ENCODE results near the gene MTTP. TPM values are rescaled to one million over a fixed set of nuclear protein-coding genes. Genes with fewer than 3 reads are reported as not detected.
"Not testable (repeated sequence)": the region's sequence is repeated elsewhere in the genome, so short reads cannot be mapped to it uniquely, and the experiment has no call there.

Gene MTTP
- total RNA-seq (2022) (0.77 and 2.1 TPM in 2 replicates), Bru-seq, nascent RNA (percentile 30 among the genes with signal in this experiment), BruChase-seq, experiment 1, labeled RNA remaining after a 2-hour chase (percentile 26 among the genes with signal in this experiment), BruChase-seq, experiment 2, labeled RNA remaining after a 6-hour chase (percentile 35 among the genes with signal in this experiment)
- long read RNA-seq, partial matches to known transcripts: 0 of 1 reads
- long read RNA-seq, other reads (novel, unspliced or antisense): 1 of 1 reads

- H3K27me3 Mint-ChIP-seq (ENCODE audit: insufficient read depth, unreplicated experiment): peaks cover 3% of the 10 kb centered on the region
- BruUV-seq (replicated peaks): no TSS peak
- no peak for DNase-seq
Measured at GRCh38 chr4:99574530-99575324, at the start of gene MTTP. MTTP (plus strand) TSS chr4:99574824; CDS start chr4:99574910, 86 bp downstream.

GRCh38 chr4:99529228-99529627, 45.4 kb upstream of the MTTP start:
- Mint-ChIP-seq H3K27ac (ENCODE audit: unreplicated experiment) (no peak overlapping the region), H3K4me3 (ENCODE audit: unreplicated experiment) (no peak overlapping the region), H3K4me1 (ENCODE audit: low read depth, unreplicated experiment) (no peaks in the 10 kb centered on the region), H3K9me3 (ENCODE audit: unreplicated experiment) (no peaks in the 10 kb centered on the region), H3K36me3 (ENCODE audit: insufficient read depth, unreplicated experiment) (no peaks in the 10 kb centered on the region), H3K27me3 (ENCODE audit: insufficient read depth, unreplicated experiment) (peaks cover 3% of the 10 kb centered on the region)
- H3K4me3 ChIP-seq (ENCODE audit: low read depth, low read length): no peak overlapping the region
- POLR2A ChIA-PET: no interaction called here
- no peak for TF ChIP-seq CTCF (IDR thresholded peaks at IDR 0.05; ENCODE audit: insufficient read depth in 1 of 2, low read depth in 1 of 2, low read length in 1 of 2, severe bottlenecking in 1 of 2, unreplicated experiment in 1 of 2)
- intact Hi-C loops (cut with micrococcal nuclease; ENCODE audit: unreplicated experiment): no loop called here
- BruUV-seq (replicated peaks): no TSS peak
- CTCF ChIA-PET: no interaction called here
- H3K4me1 ChIP-seq: no peaks in the 10 kb centered on the region
- no peaks in the 10 kb centered on the region for H3K27me3 ChIP-seq (replicated peaks; ENCODE audit: control insufficient read depth, insufficient read depth, low read length)
- no peak for DNase-seq
- H3K9me3 ChIP-seq: no peaks in the 10 kb centered on the region
- H3K36me3 ChIP-seq (ENCODE audit: control insufficient read depth, insufficient read depth, low read length): no peaks in the 10 kb centered on the region

More at GRCh38 chr4:99574530-99575324, at the start of gene MTTP:
- no peaks in the 10 kb centered on the region for H3K9me3 ChIP-seq
- Mint-ChIP-seq H3K4me1 (ENCODE audit: low read depth, unreplicated experiment) (peaks cover 13% of the 10 kb centered on the region), H3K4me3 (ENCODE audit: unreplicated experiment) (peak within 1 kb of the TSS; percentile 10), H3K27ac (ENCODE audit: unreplicated experiment) (no peak within 1 kb of the TSS), H3K9me3 (ENCODE audit: unreplicated experiment) (no peaks in the 10 kb centered on the region), H3K36me3 (ENCODE audit: insufficient read depth, unreplicated experiment) (no peaks in the 10 kb centered on the region)
- POLR2A ChIA-PET: no interaction called here
- intact Hi-C loops (cut with micrococcal nuclease; ENCODE audit: unreplicated experiment): no loop called here
- TF ChIP-seq CTCF (IDR thresholded peaks at IDR 0.05; ENCODE audit: insufficient read depth in 1 of 2, low read depth in 1 of 2, low read length in 1 of 2, severe bottlenecking in 1 of 2, unreplicated experiment in 1 of 2): no peak
- H3K4me1 ChIP-seq: peaks cover 22% of the 10 kb centered on the region; the same call in 1 of the 2 replicates
- H3K4me3 ChIP-seq (ENCODE audit: low read depth, low read length): peak within 1 kb of the TSS; percentile 23
- H3K27me3 ChIP-seq (replicated peaks; ENCODE audit: control insufficient read depth, insufficient read depth, low read length): no peaks in the 10 kb centered on the region; the same call in 1 of the 2 replicates
- H3K36me3 ChIP-seq (ENCODE audit: control insufficient read depth, insufficient read depth, low read length): no peaks in the 10 kb centered on the region; the same call in 1 of the 2 replicates
- CTCF ChIA-PET: no interaction called here

GRCh38 chr4:99529956-99530355, 44.7 kb upstream of the MTTP start:
- Mint-ChIP-seq H3K27me3 (ENCODE audit: insufficient read depth, unreplicated experiment) (peaks cover 3% of the 10 kb centered on the region), H3K4me3 (ENCODE audit: unreplicated experiment) (no peak overlapping the region), H3K4me1 (ENCODE audit: low read depth, unreplicated experiment) (no peaks in the 10 kb centered on the region), H3K36me3 (ENCODE audit: insufficient read depth, unreplicated experiment) (no peaks in the 10 kb centered on the region), H3K27ac (ENCODE audit: unreplicated experiment) (no peak overlapping the region), H3K9me3 (ENCODE audit: unreplicated experiment) (no peaks in the 10 kb centered on the region)
- Histone ChIP-seq H3K9me3 (no peaks in the 10 kb centered on the region), H3K27me3 (replicated peaks; ENCODE audit: control insufficient read depth, insufficient read depth, low read length) (no peaks in the 10 kb centered on the region), H3K4me1 (no peaks in the 10 kb centered on the region), H3K4me3 (ENCODE audit: low read depth, low read length) (no peak overlapping the region), H3K36me3 (ENCODE audit: control insufficient read depth, insufficient read depth, low read length) (no peaks in the 10 kb centered on the region)
- ChIA-PET CTCF (no interaction called here), POLR2A (no interaction called here)
- no peak for DNase-seq
- intact Hi-C loops (cut with micrococcal nuclease; ENCODE audit: unreplicated experiment): no loop called here
- TF ChIP-seq CTCF (IDR thresholded peaks at IDR 0.05; ENCODE audit: insufficient read depth in 1 of 2, low read depth in 1 of 2, low read length in 1 of 2, severe bottlenecking in 1 of 2, unreplicated experiment in 1 of 2): no peak
- BruUV-seq (replicated peaks): no TSS peak

- H3K4me3 ChIP-seq (ENCODE audit: low read depth, low read length); CTCF ChIA-PET; H3K9me3 Mint-ChIP-seq (ENCODE audit: unreplicated experiment); intact Hi-C loops (cut with micrococcal nuclease; ENCODE audit: unreplicated experiment); POLR2A ChIA-PET; H3K27me3 ChIP-seq (replicated peaks; ENCODE audit: control insufficient read depth, insufficient read depth, low read length); H3K9me3 ChIP-seq; H3K27ac Mint-ChIP-seq (ENCODE audit: unreplicated experiment); H3K36me3 ChIP-seq (ENCODE audit: control insufficient read depth, insufficient read depth, low read length); H3K27me3 Mint-ChIP-seq (ENCODE audit: insufficient read depth, unreplicated experiment); DNase-seq; H3K4me1 ChIP-seq; H3K4me1 Mint-ChIP-seq (ENCODE audit: low read depth, unreplicated experiment); H3K36me3 Mint-ChIP-seq (ENCODE audit: insufficient read depth, unreplicated experiment); BruUV-seq (replicated peaks); H3K4me3 Mint-ChIP-seq (ENCODE audit: unreplicated experiment): not testable (repeated sequence)
Measured at GRCh38 chr4:99534699-99535098, 39.9 kb upstream of the MTTP start.

Measured in Caco-2 (cell line).